HepG2 (cell line): Measurements from ENCODE around the gene PTPRD. TPM values are rescaled to one million over a fixed set of nuclear protein-coding genes. Genes with fewer than 3 reads are reported as not detected.

Source experiments
- ATAC-seq: fragments of 200-7000 bp; cut with Tn5 transposase; 3 replicates; pipeline ENCODE4 v1.9.1; 2020; ENCODE audit warnings: mild to moderate bottlenecking, moderate library complexity
- BruUV-seq: library from RNA; stranded (reverse); fragments of 400-500 nt; replicated peaks from 2 replicates; lab custom pipeline; 2021; lab: Mats Ljungman, UMichigan
- CTCF ChIA-PET: fragments of 300-600 bp; formaldehyde crosslinking; extraction: SDS; loops from one replicate; lab custom pipeline; 2021; ENCODE audit warnings: low total read pairs, inconsistent platforms, low intra/inter-chr PET ratio; lab: Yijun Ruan, JAX
- POLR2A ChIA-PET: fragments of 350-600 bp; sonication (Branson Sonifier 250); formaldehyde crosslinking; loops from one replicate; lab custom pipeline; 2020; ENCODE audit warnings: antibody characterized with exemption, inconsistent platforms; lab: Yijun Ruan, JAX
- DNase-seq: peaks from one replicate; pipeline ENCODE4 v3.0.0-alpha.2; 2015; ENCODE audit warnings: low spot score
- FAIRE-seq: peaks from 3 replicates; lab custom pipeline; 2011; peaks lifted over from hg19 to GRCh38; lab: Jason Lieb, UNC
- H2AFZ ChIP-seq: one replicate; pipeline ENCODE4 v1.6.1; 2011; ENCODE audit warnings: low read length, inconsistent platforms
- H3K27ac ChIP-seq: fragments of 300-600 bp; 3 replicates; pipeline ENCODE4 v1.8.0; 2011; ENCODE audit warnings: mixed run types, mild to moderate bottlenecking, mixed read lengths, low read length, inconsistent platforms; ENCODE audit not compliant: insufficient read depth; ENCODE audit errors: extremely low read length
- H3K27me3 ChIP-seq, 2 experiments: fragments of 200-600 bp in 1 of 2; 2 replicates in 1 of 2; 3 replicates in 1 of 2; pipeline versions ENCODE4 v1.6.0 to v1.8.0; 2011; ENCODE audit warnings: low read length in 2 of 2, mild to moderate bottlenecking in 2 of 2, moderate library complexity in 2 of 2, inconsistent platforms in 1 of 2; ENCODE audit not compliant: insufficient read depth in 2 of 2, control insufficient read depth in 1 of 2
- H3K36me3 ChIP-seq, 2 experiments: fragments of 200-600 bp in 1 of 2; replicated peaks in 1 of 2; 2 replicates in 1 of 2; 3 replicates in 1 of 2; pipeline versions ENCODE4 v1.5.1 to v1.8.0; 2011; ENCODE audit warnings: low read length in 2 of 2, inconsistent platforms in 1 of 2; ENCODE audit not compliant: insufficient read depth in 2 of 2, control insufficient read depth in 1 of 2
- H3K4me1 ChIP-seq: 2 replicates; pipeline ENCODE4 v1.5.1; 2012; ENCODE audit warnings: low read length, inconsistent platforms; ENCODE audit not compliant: insufficient read depth
- H3K4me2 ChIP-seq: 2 replicates; pipeline ENCODE4 v1.6.0; 2011; ENCODE audit warnings: low read depth, low read length, inconsistent platforms
- H3K4me3 ChIP-seq, 3 experiments: fragments of 200-600 bp in 1 of 3; sonication (generic), shearing (Covaris generic) in 1 of 3; replicated peaks in 1 of 3; 2 replicates each; pipeline ENCODE4 v1.5.1; 2011 to 2016; ENCODE audit warnings: low read length in 3 of 3, inconsistent platforms in 2 of 3, low read depth in 2 of 3, mild to moderate bottlenecking in 2 of 3, control low read depth in 1 of 3, mixed read lengths in 1 of 3; ENCODE audit not compliant: insufficient read depth in 1 of 3
- H3K79me2 ChIP-seq: one replicate; pipeline ENCODE4 v1.6.1; 2011; ENCODE audit warnings: low read length, inconsistent platforms; ENCODE audit not compliant: insufficient read depth
- H3K9ac ChIP-seq: 2 replicates; pipeline ENCODE4 v1.6.0; 2011; ENCODE audit warnings: mild to moderate bottlenecking, low read depth, low read length, inconsistent platforms; ENCODE audit not compliant: insufficient read depth
- H3K9me3 ChIP-seq: 2 replicates; pipeline ENCODE4 v1.5.1; 2012; ENCODE audit warnings: mild to moderate bottlenecking, low read length
- H4K20me1 ChIP-seq: 2 replicates; pipeline ENCODE4 v1.6.0; 2011; ENCODE audit warnings: inconsistent platforms, mild to moderate bottlenecking, low read length, moderate library complexity; ENCODE audit not compliant: insufficient read depth
- FOXK2 ChIP-seq: fragments of 450-650 bp; IDR thresholded peaks from 2 replicates; pipeline ENCODE4 v1.6.1; 2016
- MBNL3 ChIP-seq: fragments of 250-450 bp; sonication (Bioruptor Pico); conservative IDR thresholded peaks from 2 replicates; pipeline ENCODE4 v1.8.0; 2022; ENCODE audit warnings: mild to moderate bottlenecking, inconsistent platforms
- YY1 ChIP-seq: IDR thresholded peaks from 2 replicates; pipeline ENCODE4 v1.6.1; 2011; ENCODE audit warnings: low read length, low read depth, moderate library complexity, mild to moderate bottlenecking; ENCODE audit not compliant: insufficient read depth, insufficient replicate concordance
- ZBTB33 ChIP-seq: sonication (generic); formaldehyde crosslinking; IDR thresholded peaks from 2 replicates; pipeline ENCODE4 v1.4.0; 2020; ENCODE audit warnings: missing genetic modification reagents
- ZNF160 ChIP-seq: sonication (generic); formaldehyde crosslinking; IDR thresholded peaks from 2 replicates; pipeline ENCODE4 v1.8.0; 2022; ENCODE audit warnings: mild to moderate bottlenecking, inconsistent platforms, missing genetic modification reagents
- ZNF710 ChIP-seq: sonication (generic); formaldehyde crosslinking; IDR thresholded peaks from 2 replicates; pipeline ENCODE4 v1.5.0; 2020; ENCODE audit warnings: mild to moderate bottlenecking, missing genetic modification reagents, borderline replicate concordance
- in situ Hi-C: cut with HindIII; loops from 2 replicates; pipeline ENCODE4 v1.10.0; 2017; ENCODE audit warnings: low pct_unique_long_range_greater_than_20kb; ENCODE audit not compliant: extremely low pct_ligation_motif_present
- intact Hi-C: fragments of 100-400 bp; cut with micrococcal nuclease; formaldehyde crosslinking; loops from one replicate; pipeline ENCODE4 v1.10.0; 2022; ENCODE audit not compliant: unreplicated experiment
- polyA plus RNA-seq, 8 experiments: library from polyadenylated mRNA; depleted of rRNA in 3 of 8; stranded (reverse) in 7 of 8; unstranded in 1 of 8; fragments of >200 nt; fragmentation: Illumina TruSeq in 4 of 8; extraction: Trizol in 4 of 8; gene quantifications; 2 replicates each; pipeline versions ENCODE4 v1.2.1 to v1.2.3, GENCODE V29; 2011 to 2016; ENCODE audit warnings: low read depth in 4 of 8, missing spikeins in 1 of 8, mixed read lengths in 1 of 8; ENCODE audit not compliant: insufficient read depth in 1 of 8
- total RNA-seq, 5 experiments: library from RNA; depleted of rRNA; stranded (reverse); fragments of >200 nt; fragmentation: Illumina TruSeq; extraction: Trizol; gene quantifications; 2 replicates each; pipeline ENCODE4 v1.2.3, GENCODE V29; 2016; ENCODE audit warnings: low read depth in 1 of 5

Gene PTPRD
- total and polyA plus RNA-seq, 2 of the 13 experiments (the other 11 are each of a cell fraction or from before 2014, with no cell fraction given): 0.05 TPM; not detected in 1

DNA sequence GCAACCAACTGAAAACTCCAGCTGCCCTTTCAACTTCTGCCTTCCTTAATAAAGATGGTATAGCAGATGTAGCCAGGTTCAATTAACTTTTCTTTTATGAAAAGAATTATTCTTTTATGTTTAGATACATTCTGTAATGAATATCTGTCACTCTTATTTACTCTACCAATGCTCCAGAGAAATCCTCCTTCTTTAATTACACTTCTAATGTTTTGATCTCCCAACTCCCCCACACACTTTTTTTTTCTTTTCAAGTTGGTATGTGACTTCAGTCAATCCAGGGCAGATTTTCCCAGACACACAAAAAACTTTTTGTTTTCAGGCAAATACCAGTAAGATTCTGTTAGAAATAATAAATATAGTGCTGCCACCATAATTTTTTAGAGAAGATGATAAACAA, 1813.2 kb downstream of the PTPRD start (continued):
- TF ChIP-seq ZNF710 (CRISPR knock-in tag) (no peak), FOXK2 (no peak), MBNL3 (no peak)

- in situ Hi-C loops (no loop called here), intact Hi-C loops (no loop called here)
- Histone ChIP-seq H3K36me3 (no peaks in the 10 kb centered on the region), H3K9ac (no peak overlapping the region), H3K4me3 (no peak overlapping the region), H3K27ac (no peak overlapping the region), H3K27me3 (no peaks in the 10 kb centered on the region), H3K79me2 (no peaks in the 10 kb centered on the region), H3K9me3 (no peaks in the 10 kb centered on the region), H2AFZ (no peak overlapping the region), H3K4me1 (no peaks in the 10 kb centered on the region), H3K4me2 (no peak overlapping the region), H4K20me1 (no peaks in the 10 kb centered on the region)
- POLR2A ChIA-PET: no interaction called here
- DNase-seq (no peak), ATAC-seq (no peak), FAIRE-seq (no peak)
- BruUV-seq: no TSS peak
- CTCF ChIA-PET: no interaction called here
- no peak for TF ChIP-seq ZNF160 (CRISPR knock-in tag)
- TF ChIP-seq YY1: no peak
- TF ChIP-seq ZBTB33 (CRISPR knock-in tag): no peak
Measured at GRCh38 chr9:8799206-8799605, 1813.6 kb downstream of the PTPRD start.
